ENCODE results near the gene DHX32. TPM values are rescaled to one million over a fixed set of nuclear protein-coding genes. Genes with fewer than 3 reads are reported as not detected.

Gene DHX32
- total RNA-seq, 4 donors from 2014 or later, result 21.7 to 52.7 (median 37.6) TPM

GRCh38 chr10:125840955-125841354 lies 40.1 kb downstream of the DHX32 start:
- Histone ChIP-seq H3K4me3 (no peak overlapping the region), H3K27me3 (no peaks in the 10 kb centered on the region), H3K36me3 (peaks cover 0 to 55% (median 18%) of the 10 kb centered on the region in 4 donors), H3K27ac (no peak overlapping the region), H3K9me3 (no peaks in the 10 kb centered on the region), H3K4me1 (no peaks in the 10 kb centered on the region)
- in situ Hi-C loops (cut with MboI; ENCODE audit: low pct_ligation_motif_present in 1 of 4, low pct_unique_long_range_greater_than_20kb in 1 of 4, low sequenced_read_pairs in 3 of 4), result no loop called here
- 89% methylated on average over 3 of the region's 3 CpGs for WGBS, 2 donors (ENCODE audit: low coverage in 1 of 2)
- intact Hi-C loops (cut with DNase I; ENCODE audit: low total_unique reads), result no loop called here
- DNase-seq, result no peak
- TF ChIP-seq CTCF (IDR thresholded peaks at IDR 0.05) (no peak), EP300 (IDR thresholded peaks at IDR 0.05; ENCODE audit: low read depth) (no peak), POLR2A (IDR thresholded peaks at IDR 0.05) (no peak), POLR2AphosphoS5 (IDR thresholded peaks at IDR 0.05) (no peak)

GRCh38 chr10:125840406-125840805 lies 40.7 kb downstream of the DHX32 start:
- H3K9me3 ChIP-seq, result no peaks in the 10 kb centered on the region
- H3K27me3 ChIP-seq, result no peaks in the 10 kb centered on the region
- H3K27ac ChIP-seq, result no peak overlapping the region
- in situ Hi-C loops (cut with MboI; ENCODE audit: low pct_ligation_motif_present in 1 of 4, low pct_unique_long_range_greater_than_20kb in 1 of 4, low sequenced_read_pairs in 3 of 4) (no loop called here), intact Hi-C loops (cut with DNase I; ENCODE audit: low total_unique reads) (no loop called here)
- peaks cover 0 to 60% (median 18%) of the 10 kb centered on the region in 4 donors for H3K36me3 ChIP-seq
- DNase-seq, result no peak
- WGBS, 2 donors (ENCODE audit: low coverage in 1 of 2), result 97% methylated on average over 9 of the region's 9 CpGs; no CpG with 5 or more reads in 1 of the 2 donors
- H3K4me3 ChIP-seq, result no peak overlapping the region
- TF ChIP-seq POLR2AphosphoS5 (IDR thresholded peaks at IDR 0.05) (no peak), EP300 (IDR thresholded peaks at IDR 0.05; ENCODE audit: low read depth) (no peak), CTCF (IDR thresholded peaks at IDR 0.05) (no peak), POLR2A (IDR thresholded peaks at IDR 0.05) (no peak)
- no peaks in the 10 kb centered on the region for H3K4me1 ChIP-seq

DNA sequence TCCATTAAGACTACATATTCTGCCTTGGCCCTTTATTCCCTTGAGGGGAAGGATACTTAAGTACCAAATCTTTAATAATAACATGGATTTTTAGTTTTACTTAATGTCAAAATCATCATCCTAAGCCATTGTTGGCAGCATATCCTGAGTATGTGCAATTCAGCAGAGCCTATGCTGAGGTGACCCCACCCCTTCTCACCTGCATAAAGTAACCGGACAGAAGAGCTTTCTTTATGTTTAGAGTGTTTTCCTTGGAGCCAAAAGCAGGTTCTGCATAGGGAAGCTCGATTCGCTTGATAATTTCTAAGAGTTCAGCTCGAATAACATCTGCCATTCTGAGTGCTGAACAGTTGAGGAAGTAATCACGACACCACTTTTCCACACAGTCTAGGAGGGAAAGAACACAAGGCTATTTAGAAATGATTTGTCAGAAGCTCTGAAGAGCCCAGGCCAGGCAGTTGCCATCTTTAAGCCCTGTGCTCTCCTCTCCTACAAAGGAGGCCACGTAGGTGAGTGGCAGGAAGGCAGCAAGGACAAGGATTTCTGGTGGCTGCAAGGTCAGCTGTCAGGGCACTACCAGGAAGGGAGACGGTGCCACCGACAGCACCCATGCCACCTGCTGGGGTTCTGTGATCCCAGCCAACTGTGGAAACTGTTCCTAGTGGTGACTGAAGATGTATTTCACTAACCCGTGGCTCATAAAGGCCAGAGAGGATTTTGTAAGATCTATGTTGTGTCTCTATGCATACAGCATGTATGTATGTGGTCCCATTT lies 42.1 kb downstream of the DHX32 start:
- Histone ChIP-seq H3K4me3 (no peak overlapping the region), H3K4me1 (no peaks in the 10 kb centered on the region), H3K9me3 (no peaks in the 10 kb centered on the region), H3K36me3 (peaks cover 0 to 61% (median 21%) of the 10 kb centered on the region in 4 donors), H3K27ac (no peak overlapping the region), H3K27me3 (no peaks in the 10 kb centered on the region)
- no peak for DNase-seq
- in situ Hi-C loops (cut with MboI; ENCODE audit: low pct_ligation_motif_present in 1 of 4, low pct_unique_long_range_greater_than_20kb in 1 of 4, low sequenced_read_pairs in 3 of 4), result no loop called here
- TF ChIP-seq EP300 (IDR thresholded peaks at IDR 0.05; ENCODE audit: low read depth) (no peak), POLR2AphosphoS5 (IDR thresholded peaks at IDR 0.05) (no peak), CTCF (IDR thresholded peaks at IDR 0.05) (no peak), POLR2A (IDR thresholded peaks at IDR 0.05) (no peak)
- WGBS, 2 donors (ENCODE audit: low coverage in 1 of 2), result 84 to 94% methylated on average over 2 to 9 of the region's 9 CpGs
- intact Hi-C loops (cut with DNase I; ENCODE audit: low total_unique reads), result no loop called here

GRCh38 chr10:125836746-125837145 lies 44.3 kb downstream of the DHX32 start:
- intact Hi-C loops (cut with DNase I; ENCODE audit: low total_unique reads), result no loop called here
- H3K36me3 ChIP-seq, result peaks cover 0 to 69% (median 30%) of the 10 kb centered on the region in 4 donors
- in situ Hi-C loops (cut with MboI; ENCODE audit: low pct_ligation_motif_present in 1 of 4, low pct_unique_long_range_greater_than_20kb in 1 of 4, low sequenced_read_pairs in 3 of 4), result no loop called here
- H3K4me1 ChIP-seq, result no peaks in the 10 kb centered on the region
- no peak overlapping the region for H3K4me3 ChIP-seq
- H3K9me3 ChIP-seq, result no peaks in the 10 kb centered on the region
- H3K27ac ChIP-seq, result no peak overlapping the region
- no peaks in the 10 kb centered on the region for H3K27me3 ChIP-seq
- TF ChIP-seq POLR2A (IDR thresholded peaks at IDR 0.05), result no peak
- no peak for TF ChIP-seq POLR2AphosphoS5 (IDR thresholded peaks at IDR 0.05)
- no peak for TF ChIP-seq CTCF (IDR thresholded peaks at IDR 0.05)
- TF ChIP-seq EP300 (IDR thresholded peaks at IDR 0.05; ENCODE audit: low read depth), result no peak
- DNase-seq, result no peak
- WGBS, 2 donors (ENCODE audit: low coverage in 1 of 2), result 71 to 83% methylated on average over 1 to 2 of the region's 2 CpGs

Data from transverse colon (tissue), 4 donors.